Measurements from ENCODE around the gene UBE4B.
"Not testable (repeated sequence)": the region's sequence is repeated elsewhere in the genome, so short reads cannot be mapped to it uniquely, and the experiment has no call there.

The UBE4B gene

GRCh38 chr1:10208537-10208936 is 175.8 kb downstream of the UBE4B start:
- no peak for DNase-seq (ENCODE audit: low read depth in 2 of 2, low spot score in 1 of 2)

- no peak for DNase-seq (ENCODE audit: low read depth in 2 of 2, low spot score in 1 of 2)
Observed at GRCh38 chr1:10209590-10209904, 176.8 kb downstream of the UBE4B start.

GRCh38 chr1:10209905-10210810 is 177.4 kb downstream of the UBE4B start, which contains the start of gene KIF1B:
Gene KIF1B (plus strand): TSS chr1:10210570. CDS start chr1:10232329, 21,759 bp downstream.
- peak; percentile 91 to 92 for DNase-seq (ENCODE audit: low read depth in 2 of 2, low spot score in 1 of 2)

GRCh38 chr1:10210841-10211804 is 178.4 kb downstream of the UBE4B start:
- DNase-seq (ENCODE audit: low read depth in 2 of 2, low spot score in 1 of 2) = no peak

GRCh38 chr1:10211805-10212410 is 179.2 kb downstream of the UBE4B start:
- no peak for DNase-seq (ENCODE audit: low read depth in 2 of 2, low spot score in 1 of 2)

GRCh38 chr1:10212476-10212875 is 179.7 kb downstream of the UBE4B start:
- DNase-seq (ENCODE audit: low read depth in 2 of 2, low spot score in 1 of 2) = no peak

GRCh38 chr1:10213186-10213705 is 180.5 kb downstream of the UBE4B start:
- DNase-seq (ENCODE audit: low read depth in 2 of 2, low spot score in 1 of 2) = no peak

- no peak for DNase-seq (ENCODE audit: low read depth in 2 of 2, low spot score in 1 of 2)
Observed at GRCh38 chr1:10216090-10216749, 183.5 kb downstream of the UBE4B start.

- DNase-seq (ENCODE audit: low read depth in 2 of 2, low spot score in 1 of 2) = no peak
Observed at GRCh38 chr1:10217748-10218441, 185.1 kb downstream of the UBE4B start.

- no peak for DNase-seq (ENCODE audit: low read depth in 2 of 2, low spot score in 1 of 2)
Observed at GRCh38 chr1:10220200-10220599, 187.4 kb downstream of the UBE4B start.

GRCh38 chr1:10220657-10221056 is 187.9 kb downstream of the UBE4B start:
- DNase-seq (ENCODE audit: low read depth in 2 of 2, low spot score in 1 of 2) = not testable (repeated sequence)

GRCh38 chr1:10225573-10225972 is 192.8 kb downstream of the UBE4B start:
- no peak for DNase-seq (ENCODE audit: low read depth in 2 of 2, low spot score in 1 of 2)

- DNase-seq (ENCODE audit: low read depth in 2 of 2, low spot score in 1 of 2) = no peak
Observed at GRCh38 chr1:10228528-10228927, 195.8 kb downstream of the UBE4B start.

- DNase-seq (ENCODE audit: low read depth in 2 of 2, low spot score in 1 of 2) = no peak
Observed at GRCh38 chr1:10229903-10230302, 197.1 kb downstream of the UBE4B start.
